GM23338 (cell line): ENCODE results near the gene MRTO4. TPM values are rescaled to one million over a fixed set of nuclear protein-coding genes. Genes with fewer than 3 reads are reported as not detected.
A peak's percentile ranks its signal among the peaks of the same experiment; 100 is the strongest.
"Not testable (repeated sequence)": the region's sequence is repeated elsewhere in the genome, so short reads cannot be mapped to it uniquely, and the experiment has no call there.

Source experiments
- ATAC-seq: fragments of 200-7000 bp; cut with Tn5 transposase; 3 replicates; pipeline ENCODE4 v1.9.1; 2020
- DNase-seq: peaks from one replicate; pipeline ENCODE4 v3.0.0-alpha.2; 2015; ENCODE audit warnings: low spot score
- H2AFZ ChIP-seq: fragments of 200-600 bp; sonication (generic); 2 replicates; pipeline ENCODE4 v1.8.0; 2016; ENCODE audit warnings: antibody characterized with exemption, mild to moderate bottlenecking, moderate library complexity
- H3F3A ChIP-seq: fragments of 200-600 bp; sonication (generic); replicated peaks from 2 replicates; pipeline ENCODE4 v1.8.0; 2017; ENCODE audit warnings: antibody characterized with exemption, mixed run types, low read depth
- H3K27ac ChIP-seq: fragments of 200-600 bp; sonication (generic); 2 replicates; pipeline ENCODE4 v1.6.1; 2016; ENCODE audit warnings: low read depth
- H3K27me3 ChIP-seq: fragments of 200-600 bp; sonication (generic); 2 replicates; pipeline ENCODE4 v1.8.0; 2016; ENCODE audit warnings: mild to moderate bottlenecking, mixed run types, moderate library complexity; ENCODE audit not compliant: insufficient read depth
- H3K36me3 ChIP-seq: fragments of 200-600 bp; sonication (generic); 2 replicates; pipeline ENCODE4 v1.8.0; 2016; ENCODE audit warnings: mild to moderate bottlenecking; ENCODE audit not compliant: insufficient read depth
- H3K4me1 ChIP-seq: fragments of 200-600 bp; sonication (generic); 2 replicates; pipeline ENCODE4 v1.8.0; 2016; ENCODE audit warnings: mild to moderate bottlenecking, moderate library complexity; ENCODE audit not compliant: insufficient read depth
- H3K4me2 ChIP-seq: fragments of 200-600 bp; sonication (generic); 2 replicates; pipeline ENCODE4 v1.7.1; 2017; ENCODE audit warnings: mixed run types
- H3K4me3 ChIP-seq: fragments of 200-600 bp; sonication (generic); 2 replicates; pipeline ENCODE4 v1.6.1; 2016; ENCODE audit warnings: mixed run types
- H3K79me2 ChIP-seq: fragments of 200-600 bp; sonication (generic); replicated peaks from 2 replicates; pipeline ENCODE4 v1.8.0; 2017; ENCODE audit warnings: mild to moderate bottlenecking; ENCODE audit not compliant: insufficient read depth
- H3K9me2 ChIP-seq: fragments of 200-600 bp; sonication (generic); 2 replicates; pipeline ENCODE4 v1.8.0; 2017; ENCODE audit not compliant: insufficient read depth
- H4K20me1 ChIP-seq: fragments of 200-600 bp; sonication (generic); replicated peaks from 2 replicates; pipeline ENCODE4 v1.8.0; 2017; ENCODE audit warnings: mild to moderate bottlenecking; ENCODE audit not compliant: insufficient read depth
- H3K27ac Mint-ChIP-seq: 2 replicates; pipeline ENCODE4 v1.8.0; 2020; ENCODE audit warnings: inconsistent platforms, mild to moderate bottlenecking, moderate library complexity, mixed read lengths
- H3K27me3 Mint-ChIP-seq: 3 replicates; pipeline ENCODE4 v1.8.0; 2022; ENCODE audit warnings: low read depth, mild to moderate bottlenecking, moderate library complexity, mixed read lengths, inconsistent platforms; ENCODE audit not compliant: insufficient read depth, poor library complexity
- H3K36me3 Mint-ChIP-seq: 3 replicates; pipeline ENCODE4 v1.8.0; 2021; ENCODE audit warnings: low read depth, mild to moderate bottlenecking, inconsistent platforms, moderate library complexity, mixed read lengths
- H3K4me1 Mint-ChIP-seq: 3 replicates; pipeline ENCODE4 v1.8.0; 2020; ENCODE audit warnings: mild to moderate bottlenecking, inconsistent platforms, mixed read lengths
- H3K4me3 Mint-ChIP-seq: 3 replicates; pipeline ENCODE4 v1.8.0; 2021; ENCODE audit warnings: moderate library complexity, mild to moderate bottlenecking, inconsistent platforms, mixed read lengths
- H3K9me3 Mint-ChIP-seq: 3 replicates; pipeline ENCODE4 v1.8.0; 2020; ENCODE audit warnings: moderate library complexity, mild to moderate bottlenecking, inconsistent platforms, mixed read lengths
- EZH2 ChIP-seq: fragments of 200-600 bp; sonication (generic); IDR thresholded peaks from one replicate; pipeline ENCODE4 v1.8.0; 2017; ENCODE audit warnings: antibody characterized with exemption, mild to moderate bottlenecking, low read depth; ENCODE audit not compliant: unreplicated experiment
- JUNB ChIP-seq: IDR thresholded peaks from one replicate; pipeline ENCODE4 v1.6.1; 2016; ENCODE audit warnings: antibody characterized with exemption; ENCODE audit not compliant: unreplicated experiment
- STAT1 ChIP-seq: IDR thresholded peaks from one replicate; pipeline ENCODE4 v1.6.1; 2016; ENCODE audit warnings: antibody characterized with exemption; ENCODE audit not compliant: unreplicated experiment
- ZNF114 ChIP-seq: fragments of 250-450 bp; sonication (Bioruptor Pico); IDR thresholded peaks from 2 replicates; pipeline ENCODE4 v1.5.0; 2020; ENCODE audit warnings: mild to moderate bottlenecking, moderate library complexity
- polyA plus RNA-seq: library from polyadenylated mRNA; unstranded; fragments of >200 nt; fragmentation: Nextera tagmentation; extraction: Ambion mirVana; gene quantifications from 2 replicates; pipeline ENCODE4 v1.2.1, GENCODE V29; 2016
- total RNA-seq: library from RNA; depleted of rRNA; stranded (reverse); fragments of >200 nt; shearing (Covaris generic); gene quantifications from 2 replicates; pipeline ENCODE4 v1.2.3, GENCODE V29; 2014

Gene MRTO4
- total and polyA plus RNA-seq, 2 experiments from 2014 or later, result 54.2 to 88.5 TPM

- Mint-ChIP-seq H3K4me1 (peaks cover 4% of the 10 kb centered on the region; the same call in 1 of the 3 replicates), H3K4me3 (no peak overlapping the region), H3K27ac (no peak overlapping the region), H3K27me3 (peaks cover 32% of the 10 kb centered on the region), H3K36me3 (no peaks in the 10 kb centered on the region), H3K9me3 (no peaks in the 10 kb centered on the region)
- Histone ChIP-seq H3K4me1 (0 out of 2 replicates have a peak, but pooled peaks cover 4% of the 10 kb centered on the region), H3K36me3 (no peaks in the 10 kb centered on the region), H3K79me2 (no peaks in the 10 kb centered on the region), H2AFZ (no peak overlapping the region), H3K27me3 (peaks cover 31% of the 10 kb centered on the region), H3K9me2 (no peaks in the 10 kb centered on the region), H3K27ac (no peak overlapping the region), H3K4me3 (no peak overlapping the region), H4K20me1 (peaks cover 8% of the 10 kb centered on the region), H3K4me2 (no peak overlapping the region), H3F3A (no peaks in the 10 kb centered on the region)
- no peak for TF ChIP-seq ZNF114 (CRISPR knock-in tag)
- ATAC-seq, result no peak
- DNase-seq, result no peak
These were observed 33.3 kb downstream of the MRTO4 start for GRCh38 chr1:19284881-19285280.

GRCh38 chr1:19285366-19285765 lies 33.8 kb downstream of the MRTO4 start:
- H3K27ac ChIP-seq, H3K9me2 ChIP-seq, H3K36me3 Mint-ChIP-seq, H3K9me3 Mint-ChIP-seq, H4K20me1 ChIP-seq, DNase-seq, H3K4me3 Mint-ChIP-seq, H3F3A ChIP-seq, H3K79me2 ChIP-seq, H3K4me2 ChIP-seq, H2AFZ ChIP-seq, H3K36me3 ChIP-seq, H3K27ac Mint-ChIP-seq, H3K4me1 Mint-ChIP-seq, H3K4me1 ChIP-seq, H3K4me3 ChIP-seq, ATAC-seq: not testable (repeated sequence)
- peaks cover 33% of the 10 kb centered on the region for H3K27me3 Mint-ChIP-seq
- peaks cover 36% of the 10 kb centered on the region for H3K27me3 ChIP-seq

- not testable (repeated sequence) for H3K9me3 Mint-ChIP-seq, H3K27ac ChIP-seq, H3K4me3 Mint-ChIP-seq, H3K9me2 ChIP-seq, H3K4me3 ChIP-seq, H3K4me1 Mint-ChIP-seq, ATAC-seq, H3K36me3 Mint-ChIP-seq, H3K4me2 ChIP-seq, H3F3A ChIP-seq, H3K27ac Mint-ChIP-seq, H3K79me2 ChIP-seq, H4K20me1 ChIP-seq, H2AFZ ChIP-seq, H3K36me3 ChIP-seq, DNase-seq, H3K4me1 ChIP-seq
- H3K27me3 ChIP-seq, result peaks cover 37% of the 10 kb centered on the region
- peaks cover 33% of the 10 kb centered on the region for H3K27me3 Mint-ChIP-seq
These were observed 34.2 kb downstream of the MRTO4 start for GRCh38 chr1:19285807-19286206.

- H3K4me3 Mint-ChIP-seq, result peak overlapping the region; percentile 48
- H3K36me3 Mint-ChIP-seq, result peaks cover 6% of the 10 kb centered on the region; the same call in 2 of the 3 replicates
- H3K27ac Mint-ChIP-seq, result no peak overlapping the region
- H3K9me3 Mint-ChIP-seq, result peaks cover 3% of the 10 kb centered on the region; the same call in 2 of the 3 replicates
- ATAC-seq, result no peak
- Histone ChIP-seq H4K20me1 (peaks cover 8% of the 10 kb centered on the region), H3K79me2 (no peaks in the 10 kb centered on the region), H3K36me3 (no peaks in the 10 kb centered on the region), H3K4me1 (0 out of 2 replicates have a peak, but pooled peaks cover 4% of the 10 kb centered on the region), H3K9me2 (no peaks in the 10 kb centered on the region), H3K27me3 (peaks cover 37% of the 10 kb centered on the region), H3F3A (no peaks in the 10 kb centered on the region), H3K27ac (no peak overlapping the region), H2AFZ (no peak overlapping the region), H3K4me3 (no peak overlapping the region; the same call in 1 of the 2 replicates), H3K4me2 (no peak overlapping the region)
- H3K27me3 Mint-ChIP-seq, result peaks cover 33% of the 10 kb centered on the region
- DNase-seq, result no peak
- peaks cover 4% of the 10 kb centered on the region; the same call in 1 of the 3 replicates for H3K4me1 Mint-ChIP-seq
- TF ChIP-seq STAT1, result no peak
- no peak for TF ChIP-seq EZH2
- no peak for TF ChIP-seq JUNB
These were observed 36.0 kb downstream of the MRTO4 start for GRCh38 chr1:19287436-19288185.
